ENCODE measurements around the gene KIF9. TPM values are rescaled to one million over a fixed set of nuclear protein-coding genes. Genes with fewer than 3 reads are reported as not detected.

The KIF9 gene
- total and polyA plus RNA-seq, 2 of the 8 experiments (the other 6 are each of a cell fraction or from before 2014, with no cell fraction given): 5.0 to 8.0 TPM

- Histone ChIP-seq H3K4me3 (ENCODE audit: extremely low read depth in 1 of 4, insufficient read depth in 2 of 4, low read depth in 3 of 4, low read length in 4 of 4) (no peak overlapping the region), H2BK120ac (replicated peaks; ENCODE audit: low read depth, low read length) (no peak overlapping the region), H3K4me1 (replicated peaks in 1 of 4; ENCODE audit: control insufficient read depth in 3 of 4, insufficient read depth in 4 of 4, low read length in 3 of 4) (no peaks in the 10 kb centered on the region), H3K27ac (ENCODE audit: low read depth, low read length) (no peak overlapping the region), H3K56ac (replicated peaks; ENCODE audit: insufficient read length, low read depth, low read length) (peak overlapping the region; percentile 60), H2AK5ac (ENCODE audit: low read depth, low read length) (no peak overlapping the region), H3K27me3 (replicated peaks in 1 of 4; ENCODE audit: control insufficient read depth in 3 of 4, extremely low read depth in 1 of 4, insufficient read depth in 3 of 4, low read length in 3 of 4) (no peaks in the 10 kb centered on the region), H3K79me2 (ENCODE audit: control insufficient read depth in 1 of 2, insufficient read depth in 2 of 2, low read length in 2 of 2) (peaks cover 3 to 89% of the 10 kb centered on the region in 2 experiments; a peak in 3 of 4 replicates), H3K4me2 (ENCODE audit: insufficient read depth in 1 of 2, low read depth in 2 of 2, low read length in 2 of 2) (no peak overlapping the region), H4K91ac (replicated peaks; ENCODE audit: insufficient read length, low read length) (no peak overlapping the region), H3K9me3 (ENCODE audit: insufficient read depth in 2 of 2, low read depth in 1 of 2, low read length in 1 of 2) (no peaks in the 10 kb centered on the region), H3K4ac (replicated peaks; ENCODE audit: insufficient read length, low read depth, low read length) (no peak overlapping the region), H3K14ac (ENCODE audit: insufficient read length) (no peak overlapping the region), H3K18ac (ENCODE audit: extremely low read depth, low read length) (no peak overlapping the region), H4K5ac (ENCODE audit: insufficient read length, low read depth, low read length) (no peak overlapping the region), H2AFZ (ENCODE audit: low read length) (no peak overlapping the region), H3K23me2 (ENCODE audit: low read depth, low read length) (no peaks in the 10 kb centered on the region), H3K79me1 (ENCODE audit: low read depth, low read length) (peaks cover 4% of the 10 kb centered on the region; the same call in 1 of the 2 replicates), H3K23ac (ENCODE audit: insufficient read length) (no peak overlapping the region), H2BK5ac (ENCODE audit: low read depth, low read length) (no peak overlapping the region), H4K20me1 (replicated peaks in 1 of 2; ENCODE audit: control insufficient read depth in 1 of 2, insufficient read depth in 2 of 2, low read length in 2 of 2) (peaks cover 3% of the 10 kb centered on the region in 2 experiments), H3K36me3 (ENCODE audit: control insufficient read depth in 2 of 4, insufficient read depth in 4 of 4, low read length in 3 of 4) (peaks cover 0 to 17% (median 3%) of the 10 kb centered on the region in 4 experiments; a peak in 4 of 8 replicates), H2BK15ac (ENCODE audit: low read length) (no peak overlapping the region), H2BK20ac (ENCODE audit: low read length) (no peak overlapping the region), H4K8ac (ENCODE audit: extremely low read depth, insufficient read depth, low read length) (no peak overlapping the region), H2BK12ac (ENCODE audit: low read depth, low read length) (no peak overlapping the region), H3K9ac (replicated peaks in 1 of 4; ENCODE audit: extremely low read depth in 1 of 4, low read depth in 3 of 4, low read length in 3 of 4) (no peak overlapping the region; a peak in 1 of 7 replicates)
- FAIRE-seq (no peak), DNase-seq (ENCODE audit: low read depth in 1 of 2, low spot score in 2 of 2) (no peak)
- POLR2A ChIA-PET (ENCODE audit: partially characterized antibody): interaction anchor here (1.1 to 2.8 kb wide), 2 partner anchors 7 to 25 kb away, joined by 3 to 16 read pairs; partner anchors contain the start of genes KIF9 and KLHL18
- CTCF ChIA-PET (ENCODE audit: partially characterized antibody): interaction anchor here (2.6 kb wide), 1 partner anchor 35 kb away, joined by 6 read pairs; no protein-coding TSS in a partner anchor
- 78% methylated on average over 6 of the region's 6 CpGs; no CpG with 5 or more reads in 1 of the 2 experiments for WGBS, 2 experiments (ENCODE audit: extremely low coverage in 1 of 2, insufficient coverage in 1 of 2, insufficient read length in 1 of 2, insufficient replicate concordance in 2 of 2, low coverage in 1 of 2, low lambda C conversion rate in 2 of 2, missing lambda C conversion rate in 1 of 2)
- TF ChIP-seq PHF8 (conservative IDR thresholded peaks at IDR 0.05; ENCODE audit: low read depth, low read length): no peak
- TF ChIP-seq SAP30 (IDR thresholded peaks at IDR 0.05; ENCODE audit: insufficient read depth, insufficient replicate concordance, low read length): no peak
- no peak for TF ChIP-seq POU5F1 (IDR thresholded peaks at IDR 0.05; ENCODE audit: low read depth, low read length)
- TF ChIP-seq CBX8 (IDR thresholded peaks at IDR 0.05; ENCODE audit: borderline replicate concordance, low read depth, low read length): no peak
- TF ChIP-seq BCL11A (IDR thresholded peaks at IDR 0.05; ENCODE audit: low read depth in 2 of 2, low read length in 2 of 2): no peak
- no peak for TF ChIP-seq SIRT6 (IDR thresholded peaks at IDR 0.05; ENCODE audit: low read length)
- no peak for TF ChIP-seq USF2 (IDR thresholded peaks at IDR 0.05; ENCODE audit: low read length)
- TF ChIP-seq EGR1 (IDR thresholded peaks at IDR 0.05; ENCODE audit: borderline replicate concordance, low read depth, low read length): no peak
- no peak for TF ChIP-seq ATF3 (IDR thresholded peaks at IDR 0.05; ENCODE audit: insufficient read depth, low read depth, low read length)
Measured at GRCh38 chr3:47288966-47289910, 6.6 kb upstream of the KIF9 start.
